Measurements from ENCODE around the gene SUCLG2. TPM values are rescaled to one million over a fixed set of nuclear protein-coding genes. Genes with fewer than 3 reads are reported as not detected.

Gene SUCLG2
- total and polyA plus RNA-seq, 2 experiments from 2014 or later, result 49.9 TPM

- no peak for DNase-seq
- 94 to 96% methylated on average over 2 of the region's 2 CpGs for WGBS, 2 experiments (ENCODE audit: low coverage in 1 of 2, low lambda C conversion rate in 2 of 2, missing lambda C conversion rate in 2 of 2)
- no peak overlapping the region for H3K4me2 ChIP-seq (ENCODE audit: unreplicated experiment)
- H3K4me1 ChIP-seq (ENCODE audit: insufficient read depth), result 0 out of 2 replicates have a peak, but pooled peaks cover 5% of the 10 kb centered on the region
- H4K20me1 ChIP-seq (ENCODE audit: insufficient read depth), result no peaks in the 10 kb centered on the region
- no peak for TF ChIP-seq EZH2 (IDR thresholded peaks at IDR 0.05; ENCODE audit: insufficient read depth, poor library complexity, severe bottlenecking)
- no peaks in the 10 kb centered on the region for H3K9me3 ChIP-seq (ENCODE audit: low read depth)
- no peaks in the 10 kb centered on the region for H3K9me2 ChIP-seq (ENCODE audit: insufficient read depth)
- H3K27ac ChIP-seq, result no peak overlapping the region
- no peak overlapping the region for H2AFZ ChIP-seq
- peaks cover 58% of the 10 kb centered on the region for H3K79me2 ChIP-seq (ENCODE audit: insufficient read depth)
- in situ Hi-C loops (cut with MboI), result no loop called here
- H3F3A ChIP-seq (ENCODE audit: insufficient read depth), result no peaks in the 10 kb centered on the region
- H3K27me3 ChIP-seq (replicated peaks; ENCODE audit: insufficient read depth), result no peaks in the 10 kb centered on the region
- H3K4me3 ChIP-seq, result no peak overlapping the region
- H3K36me3 ChIP-seq (ENCODE audit: low read depth), result no peaks in the 10 kb centered on the region
- no peak overlapping the region for H3K9ac ChIP-seq
These were observed 31.8 kb downstream of the SUCLG2 start for GRCh38 chr3:67622652-67623051.

- Histone ChIP-seq H3K4me2 (ENCODE audit: unreplicated experiment) (no peak overlapping the region), H3K36me3 (ENCODE audit: low read depth) (0 out of 2 replicates have a peak, but pooled peaks cover 5% of the 10 kb centered on the region), H4K20me1 (ENCODE audit: insufficient read depth) (no peaks in the 10 kb centered on the region), H2AFZ (no peak overlapping the region), H3K9me2 (ENCODE audit: insufficient read depth) (no peaks in the 10 kb centered on the region), H3K4me3 (no peak overlapping the region), H3K27ac (no peak overlapping the region), H3K9ac (no peak overlapping the region), H3K79me2 (ENCODE audit: insufficient read depth) (peaks cover 53% of the 10 kb centered on the region), H3K27me3 (replicated peaks; ENCODE audit: insufficient read depth) (no peaks in the 10 kb centered on the region), H3F3A (ENCODE audit: insufficient read depth) (no peaks in the 10 kb centered on the region), H3K9me3 (ENCODE audit: low read depth) (no peaks in the 10 kb centered on the region), H3K4me1 (ENCODE audit: insufficient read depth) (0 out of 2 replicates have a peak, but pooled peaks cover 5% of the 10 kb centered on the region)
- 30 to 35% methylated on average over 1 of the region's 1 CpG for WGBS, 2 experiments (ENCODE audit: low coverage in 1 of 2, low lambda C conversion rate in 2 of 2, missing lambda C conversion rate in 2 of 2)
- DNase-seq, result no peak
- in situ Hi-C loops (cut with MboI), result no loop called here
- TF ChIP-seq EZH2phosphoT487 (IDR thresholded peaks at IDR 0.05; ENCODE audit: insufficient read depth, low read depth) (no peak), EZH2 (IDR thresholded peaks at IDR 0.05; ENCODE audit: insufficient read depth, poor library complexity, severe bottlenecking) (no peak)
These were observed 33.5 kb downstream of the SUCLG2 start for GRCh38 chr3:67620869-67621268.

GRCh38 chr3:67619991-67620390 lies 34.4 kb downstream of the SUCLG2 start:
- H3K9ac ChIP-seq, result no peak overlapping the region
- no peaks in the 10 kb centered on the region for H3F3A ChIP-seq (ENCODE audit: insufficient read depth)
- H3K9me3 ChIP-seq (ENCODE audit: low read depth), result no peaks in the 10 kb centered on the region
- no peak overlapping the region for H3K4me2 ChIP-seq (ENCODE audit: unreplicated experiment)
- H3K4me3 ChIP-seq, result no peak overlapping the region
- no peak overlapping the region for H2AFZ ChIP-seq
- TF ChIP-seq EZH2phosphoT487 (IDR thresholded peaks at IDR 0.05; ENCODE audit: insufficient read depth, low read depth), result no peak
- TF ChIP-seq EZH2 (IDR thresholded peaks at IDR 0.05; ENCODE audit: insufficient read depth, poor library complexity, severe bottlenecking), result no peak
- H3K27me3 ChIP-seq (replicated peaks; ENCODE audit: insufficient read depth), result no peaks in the 10 kb centered on the region
- DNase-seq, result no peak
- 0 out of 2 replicates have a peak, but pooled peaks cover 5% of the 10 kb centered on the region for H3K36me3 ChIP-seq (ENCODE audit: low read depth)
- 86 to 96% methylated on average over 3 of the region's 3 CpGs for WGBS, 2 experiments (ENCODE audit: low coverage in 1 of 2, low lambda C conversion rate in 2 of 2, missing lambda C conversion rate in 2 of 2)
- H4K20me1 ChIP-seq (ENCODE audit: insufficient read depth), result no peaks in the 10 kb centered on the region
- H3K9me2 ChIP-seq (ENCODE audit: insufficient read depth), result no peaks in the 10 kb centered on the region
- no peak overlapping the region for H3K27ac ChIP-seq
- H3K79me2 ChIP-seq (ENCODE audit: insufficient read depth), result peaks cover 53% of the 10 kb centered on the region
- in situ Hi-C loops (cut with MboI), result no loop called here
- 0 out of 2 replicates have a peak, but pooled peaks cover 5% of the 10 kb centered on the region for H3K4me1 ChIP-seq (ENCODE audit: insufficient read depth)

GRCh38 chr3:67617518-67617917 lies 36.9 kb downstream of the SUCLG2 start:
- DNase-seq, result no peak
- Histone ChIP-seq H3F3A (ENCODE audit: insufficient read depth) (no peaks in the 10 kb centered on the region), H3K27ac (no peak overlapping the region), H3K4me2 (ENCODE audit: unreplicated experiment) (no peak overlapping the region), H3K27me3 (replicated peaks; ENCODE audit: insufficient read depth) (no peaks in the 10 kb centered on the region), H2AFZ (no peak overlapping the region), H3K36me3 (ENCODE audit: low read depth) (0 out of 2 replicates have a peak, but pooled peaks cover 5% of the 10 kb centered on the region), H3K4me3 (no peak overlapping the region), H4K20me1 (ENCODE audit: insufficient read depth) (no peaks in the 10 kb centered on the region), H3K79me2 (ENCODE audit: insufficient read depth) (peaks cover 49% of the 10 kb centered on the region), H3K4me1 (ENCODE audit: insufficient read depth) (no peaks in the 10 kb centered on the region), H3K9me3 (ENCODE audit: low read depth) (no peaks in the 10 kb centered on the region), H3K9ac (no peak overlapping the region), H3K9me2 (ENCODE audit: insufficient read depth) (no peaks in the 10 kb centered on the region)
- WGBS, 2 experiments (ENCODE audit: low coverage in 1 of 2, low lambda C conversion rate in 2 of 2, missing lambda C conversion rate in 2 of 2), result 100% methylated on average over 1 of the region's 1 CpG
- in situ Hi-C loops (cut with MboI), result no loop called here
- TF ChIP-seq EZH2 (IDR thresholded peaks at IDR 0.05; ENCODE audit: insufficient read depth, poor library complexity, severe bottlenecking), result no peak
- no peak for TF ChIP-seq EZH2phosphoT487 (IDR thresholded peaks at IDR 0.05; ENCODE audit: insufficient read depth, low read depth)

GRCh38 chr3:67616046-67616445 lies 38.4 kb downstream of the SUCLG2 start:
- Histone ChIP-seq H3K9me3 (ENCODE audit: low read depth) (no peaks in the 10 kb centered on the region), H3K4me1 (ENCODE audit: insufficient read depth) (no peaks in the 10 kb centered on the region), H3F3A (ENCODE audit: insufficient read depth) (no peaks in the 10 kb centered on the region), H2AFZ (no peak overlapping the region), H3K79me2 (ENCODE audit: insufficient read depth) (peaks cover 52% of the 10 kb centered on the region), H3K27ac (no peak overlapping the region), H3K4me3 (no peak overlapping the region), H3K36me3 (ENCODE audit: low read depth) (0 out of 2 replicates have a peak, but pooled peaks cover 5% of the 10 kb centered on the region), H3K9ac (no peak overlapping the region), H3K27me3 (replicated peaks; ENCODE audit: insufficient read depth) (no peaks in the 10 kb centered on the region), H4K20me1 (ENCODE audit: insufficient read depth) (no peaks in the 10 kb centered on the region), H3K9me2 (ENCODE audit: insufficient read depth) (no peaks in the 10 kb centered on the region), H3K4me2 (ENCODE audit: unreplicated experiment) (no peak overlapping the region)
- TF ChIP-seq EZH2 (IDR thresholded peaks at IDR 0.05; ENCODE audit: insufficient read depth, poor library complexity, severe bottlenecking) (no peak), EZH2phosphoT487 (IDR thresholded peaks at IDR 0.05; ENCODE audit: insufficient read depth, low read depth) (no peak)
- no peak for DNase-seq
- in situ Hi-C loops (cut with MboI), result no loop called here
- 82 to 90% methylated on average over 2 of the region's 2 CpGs for WGBS, 2 experiments (ENCODE audit: low coverage in 1 of 2, low lambda C conversion rate in 2 of 2, missing lambda C conversion rate in 2 of 2)
